Inflammatory macrophage treated with lipopolysaccharide for 4 hours (primary cell): ENCODE measurements around the gene SRP68.
A peak's percentile ranks its signal among the peaks of the same experiment; 100 is the strongest.
"Not testable (repeated sequence)": the region's sequence is repeated elsewhere in the genome, so short reads cannot be mapped to it uniquely, and the experiment has no call there.

ENCODE experiments used
- DNase-seq: peaks from one replicate; pipeline ENCODE4 v3.0.0-alpha.2; 2020

SRP68 gene

GRCh38 chr17:76076765-76077583 lies 4.7 kb upstream of the SRP68 start:
- no peak for DNase-seq

DNA sequence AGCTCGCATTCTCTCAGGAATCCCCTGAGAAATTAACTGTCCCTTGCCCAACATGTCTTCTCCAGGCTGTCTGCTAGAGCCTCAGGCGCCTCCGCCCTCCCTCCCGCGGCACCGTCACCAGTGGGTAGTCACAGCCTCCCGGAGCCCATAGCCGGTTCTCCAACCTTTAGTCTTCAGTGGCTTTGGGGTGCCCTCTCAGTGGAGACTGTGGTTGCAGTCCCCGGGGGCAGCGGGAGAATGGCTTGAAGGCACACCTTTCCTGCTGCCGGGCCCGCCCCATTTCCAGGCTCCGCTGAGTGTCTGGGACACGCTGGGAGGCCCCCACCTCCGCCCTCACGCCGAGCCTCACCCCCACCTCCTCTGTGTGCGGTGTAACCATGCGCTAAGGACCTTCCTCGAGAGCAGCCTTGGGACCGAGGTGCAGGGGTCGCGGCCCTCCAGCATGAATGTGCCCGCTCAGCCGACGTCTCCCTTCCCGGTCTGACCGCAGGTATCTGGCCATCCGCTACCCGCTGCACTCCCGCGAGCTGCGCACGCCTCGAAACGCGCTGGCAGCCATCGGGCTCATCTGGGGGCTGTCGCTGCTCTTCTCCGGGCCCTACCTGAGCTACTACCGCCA lies 3.9 kb upstream of the SRP68 start:
- DNase-seq: no peak

GRCh38 chr17:76075364-76076145 lies 3.2 kb upstream of the SRP68 start:
- DNase-seq: peak; percentile 21

- no peak for DNase-seq
These were observed 2.4 kb upstream of the SRP68 start, which contains the start of gene GALR2 for GRCh38 chr17:76074390-76075363. GALR2 (plus strand) TSS chr17:76074781; CDS start chr17:76074884, 103 bp downstream.

DNA sequence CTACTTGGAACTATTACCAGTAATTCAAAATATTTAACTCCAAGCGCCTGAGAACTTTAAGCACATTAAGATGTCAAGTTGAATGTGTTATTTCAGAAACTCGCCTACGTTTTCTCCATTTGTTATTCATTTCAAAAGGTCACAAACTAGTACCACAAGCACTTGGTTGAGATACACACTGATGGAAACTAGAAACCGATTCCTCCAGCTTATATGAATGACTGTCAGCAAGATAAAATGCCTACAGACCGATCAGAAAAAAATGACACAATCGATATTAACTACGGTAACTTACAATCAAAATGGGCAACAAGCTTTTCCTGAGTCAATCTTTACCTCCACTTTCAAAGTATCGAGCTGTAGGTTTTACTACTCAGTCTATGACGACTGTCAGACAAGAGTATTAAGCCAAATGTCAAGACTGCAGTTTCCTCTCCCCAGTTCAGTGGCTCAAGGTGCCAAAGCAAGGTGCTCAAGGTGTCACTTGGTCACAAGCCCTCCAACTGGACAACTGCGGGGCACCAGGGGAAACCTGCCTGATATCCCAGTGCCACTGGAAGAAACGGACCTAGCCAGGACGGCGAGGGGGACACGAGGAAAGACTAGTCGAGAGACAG lies 678 bp downstream of the SRP68 start:
- no peak for DNase-seq

GRCh38 chr17:76065775-76066174 lies 6.5 kb downstream of the SRP68 start:
- no peak for DNase-seq

DNA sequence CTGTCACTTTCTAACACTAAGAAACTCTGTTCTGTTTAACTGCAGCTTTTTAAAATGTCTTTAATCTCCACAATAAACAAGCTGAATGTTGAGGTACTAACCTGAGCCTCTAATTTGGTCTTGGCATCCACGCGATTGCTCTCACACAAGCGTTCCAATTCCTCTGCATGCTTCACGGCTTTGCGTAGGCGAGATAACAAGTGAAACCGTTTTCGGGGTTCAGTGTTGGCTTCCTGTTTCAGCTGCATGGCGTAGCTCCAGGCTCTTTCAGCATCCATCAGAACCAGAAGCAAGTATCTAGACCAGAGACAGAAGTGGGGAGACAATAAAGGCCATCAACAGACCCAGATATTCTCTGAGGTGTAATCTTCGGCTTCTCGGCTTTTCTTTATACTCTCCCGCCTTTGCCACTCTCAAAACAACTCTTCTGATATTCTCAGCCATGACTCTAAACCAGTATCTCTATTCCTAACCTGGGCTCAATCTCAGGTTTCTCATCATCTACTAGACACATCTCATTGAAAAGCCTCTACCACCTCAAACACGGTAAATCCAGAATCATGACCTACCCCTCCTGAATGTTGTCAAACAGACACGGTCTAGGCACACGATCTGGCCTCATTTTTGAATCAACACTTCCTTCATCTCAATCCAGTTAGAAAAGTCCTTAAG lies 8.3 kb downstream of the SRP68 start:
- no peak for DNase-seq

- DNase-seq: not testable (repeated sequence)
These were observed 14.1 kb downstream of the SRP68 start for GRCh38 chr17:76058264-76058663.

- DNase-seq: no peak
These were observed 15.4 kb downstream of the SRP68 start for GRCh38 chr17:76056882-76057281.

DNA sequence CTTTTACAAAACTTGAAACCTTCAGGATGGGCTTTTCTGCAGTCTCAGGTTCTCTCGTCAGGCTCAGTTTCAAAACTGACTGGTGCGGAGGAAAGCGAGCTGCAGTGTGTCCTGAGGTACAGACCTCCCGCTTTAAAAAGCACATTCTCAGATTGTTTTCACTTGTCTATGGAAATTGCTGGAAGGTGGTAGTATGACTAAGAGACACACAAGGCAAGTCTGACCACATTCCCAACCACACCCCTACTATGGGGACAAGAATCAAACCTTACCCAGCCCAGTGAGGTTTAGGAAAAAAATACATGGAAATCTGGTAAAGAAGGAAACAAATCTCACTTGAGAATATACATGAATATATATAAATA lies 18.2 kb downstream of the SRP68 start:
- DNase-seq: peak; percentile 29

GRCh38 chr17:76053246-76054111 lies 18.8 kb downstream of the SRP68 start:
- DNase-seq: peak; percentile 78

- DNase-seq: no peak
These were observed 20.8 kb downstream of the SRP68 start for GRCh38 chr17:76051561-76051960.

GRCh38 chr17:76050538-76051467 lies 21.5 kb downstream of the SRP68 start:
- DNase-seq: no peak

GRCh38 chr17:76049836-76050537 lies 22.3 kb downstream of the SRP68 start:
- DNase-seq: peak; percentile 13

DNA sequence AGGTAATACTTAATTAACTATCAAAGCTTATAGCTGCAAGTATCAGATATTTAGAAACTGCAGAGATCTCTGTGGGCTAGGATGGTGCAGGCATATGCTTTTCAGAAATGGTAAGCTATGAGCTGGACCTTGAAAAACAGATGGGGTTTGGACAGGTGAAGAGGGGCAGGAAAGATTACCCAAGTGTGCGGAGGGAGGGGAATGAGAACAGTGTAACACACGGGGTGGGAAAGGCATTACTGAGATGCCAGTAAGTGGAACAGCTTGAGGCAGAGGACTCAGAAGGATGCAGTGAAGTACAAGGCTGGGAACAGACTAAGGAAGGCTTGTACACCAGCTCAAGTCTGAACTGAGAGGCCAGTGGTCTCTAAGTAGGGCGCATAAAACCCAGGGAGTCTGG lies 23.1 kb downstream of the SRP68 start:
- DNase-seq: no peak

- DNase-seq: no peak
These were observed 23.6 kb downstream of the SRP68 start for GRCh38 chr17:76048711-76049110.

DNA sequence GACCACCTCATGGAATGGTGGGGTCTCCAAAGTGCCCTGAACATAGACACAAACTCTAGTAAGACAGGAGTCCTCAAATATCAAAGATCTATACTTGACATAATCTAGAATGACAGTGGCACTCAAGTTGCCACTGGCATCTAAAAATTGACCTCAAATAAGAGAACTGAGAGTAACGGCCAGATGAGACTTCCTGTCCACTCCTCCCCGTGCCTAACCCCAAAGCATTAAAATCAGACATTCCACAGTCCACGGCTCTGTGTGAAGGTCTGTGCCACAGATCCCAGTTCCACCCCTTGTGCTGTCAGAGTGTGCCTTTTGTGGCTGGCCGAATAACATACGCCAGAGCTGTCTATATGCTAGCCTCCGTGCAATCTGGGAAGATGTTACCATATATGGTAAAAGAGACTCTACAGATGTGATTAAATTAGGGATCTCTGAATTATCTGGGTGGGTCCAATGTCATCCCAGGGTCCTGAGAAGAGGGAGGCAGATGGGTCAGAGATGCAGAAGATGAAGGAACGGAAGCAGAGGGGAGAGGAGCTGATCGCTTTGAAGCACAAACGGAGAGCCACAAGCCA lies 24.2 kb downstream of the SRP68 start:
- no peak for DNase-seq

DNA sequence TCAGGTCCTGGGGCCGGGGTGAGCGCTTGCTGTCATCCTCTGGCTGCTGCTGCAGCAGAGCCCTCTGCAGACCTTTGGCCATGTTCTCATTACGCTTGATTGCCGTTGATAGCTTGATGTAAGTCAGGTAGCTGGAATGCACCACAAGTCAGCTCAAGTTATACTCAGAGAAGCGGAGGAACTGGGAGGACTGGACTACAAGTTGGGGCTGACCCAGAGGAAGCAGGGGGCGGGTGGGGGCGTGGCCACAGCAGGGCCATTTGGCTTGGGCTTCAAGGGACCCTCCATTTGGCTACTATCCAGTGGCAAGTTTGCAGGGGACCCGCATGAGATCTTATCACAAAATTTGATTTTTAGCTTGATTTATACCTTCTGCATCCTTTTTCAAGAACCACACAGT lies 26.3 kb downstream of the SRP68 start:
- no peak for DNase-seq
